IMR-90 (cell line): ENCODE data around the gene CLEC2D.

Source experiments
- BHLHE40 ChIP-seq: fragments of 150-350 bp; IDR thresholded peaks from 2 replicates; pipeline ENCODE4 v1.6.1; 2016; ENCODE audit warnings: mild to moderate bottlenecking, low read depth, low read length
- CEBPB ChIP-seq: IDR thresholded peaks from 2 replicates; pipeline ENCODE4 v1.6.1; 2012; ENCODE audit warnings: low read depth, low read length, improper control_type of control experiment
- CHD1 ChIP-seq: IDR thresholded peaks from 2 replicates; pipeline ENCODE4 v1.6.1; 2012; ENCODE audit warnings: low read depth, low read length, improper control_type of control experiment
- MAZ ChIP-seq: IDR thresholded peaks from 2 replicates; pipeline ENCODE4 v1.6.1; 2012; ENCODE audit warnings: low read depth, mild to moderate bottlenecking, low read length, improper control_type of control experiment, moderate library complexity, borderline replicate concordance
- MXI1 ChIP-seq: IDR thresholded peaks from 2 replicates; pipeline ENCODE4 v1.6.1; 2012; ENCODE audit warnings: low read depth, mild to moderate bottlenecking, low read length, moderate library complexity, borderline replicate concordance
- POLR2A ChIP-seq: IDR thresholded peaks from 2 replicates; pipeline ENCODE4 v1.6.1; 2012; ENCODE audit warnings: mild to moderate bottlenecking, low read depth, low read length
- RAD21 ChIP-seq: IDR thresholded peaks from 2 replicates; pipeline ENCODE4 v1.6.1; 2012; ENCODE audit warnings: low read length, improper control_type of control experiment
- RCOR1 ChIP-seq: IDR thresholded peaks from 2 replicates; pipeline ENCODE4 v1.6.1; 2012; ENCODE audit warnings: mild to moderate bottlenecking, low read length, improper control_type of control experiment; ENCODE audit not compliant: insufficient replicate concordance
- RFX5 ChIP-seq: IDR thresholded peaks from 2 replicates; pipeline ENCODE4 v1.8.0; 2012; ENCODE audit warnings: low read depth, mild to moderate bottlenecking, low read length, moderate library complexity
- SMC3 ChIP-seq: fragments of 150-350 bp; IDR thresholded peaks from 2 replicates; pipeline ENCODE4 v1.6.1; 2016; ENCODE audit warnings: low read depth, mild to moderate bottlenecking, antibody characterized with exemption, low read length, moderate library complexity
- TF ChIP-seq, protein P1 (sequence below): fragments of 150-350 bp; IDR thresholded peaks from 2 replicates; pipeline ENCODE4 v1.6.1; 2017; ENCODE audit warnings: mild to moderate bottlenecking, antibody characterized with exemption, low read length, low read depth
- TF ChIP-seq, protein P2 (sequence below): conservative IDR thresholded peaks from 2 replicates; pipeline ENCODE4 v1.5.1; 2012; ENCODE audit warnings: mild to moderate bottlenecking, low read depth, low read length, improper control_type of control experiment

DNA sequence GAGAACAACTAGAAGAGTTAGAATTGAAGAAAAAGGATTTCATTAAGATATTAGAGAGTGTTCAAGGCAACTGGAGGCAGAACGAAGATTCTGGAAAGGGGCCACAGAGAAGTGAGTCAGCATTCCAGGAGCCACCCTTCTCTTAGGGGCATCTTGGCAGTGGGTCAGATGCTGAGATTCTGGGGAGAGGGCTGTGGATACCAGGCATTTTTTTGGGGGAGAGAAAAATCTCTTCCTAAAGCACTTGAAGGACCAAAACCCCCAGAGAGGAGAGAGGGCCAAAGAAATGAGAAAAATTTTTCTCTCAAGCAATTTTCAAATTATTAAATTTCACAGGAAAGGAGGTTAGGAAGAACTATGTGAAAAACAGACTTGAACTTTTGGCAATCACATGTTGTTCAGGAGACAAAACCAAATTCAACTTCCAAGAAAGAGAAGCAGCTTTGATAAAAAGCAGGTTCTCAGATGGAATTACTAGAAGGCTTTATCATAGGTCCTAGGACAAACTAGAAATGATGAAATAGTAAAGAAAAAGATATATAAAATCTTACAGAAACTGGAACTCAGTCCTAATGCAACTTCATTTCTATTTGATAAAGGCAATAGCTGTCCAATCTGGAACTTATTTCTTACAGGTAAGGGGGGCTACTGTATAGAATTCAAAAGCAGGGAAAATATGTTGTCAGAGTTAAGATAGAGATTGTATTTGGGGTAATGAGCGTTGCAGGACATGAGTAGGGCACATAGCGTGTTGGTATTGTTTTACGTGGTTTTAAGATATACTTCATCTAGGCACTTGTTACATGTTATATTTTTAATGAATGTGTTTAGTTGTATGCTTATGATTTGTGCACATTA lies 1.1 kb upstream of the CLEC2D start:
- TF ChIP-seq, protein P1, sequence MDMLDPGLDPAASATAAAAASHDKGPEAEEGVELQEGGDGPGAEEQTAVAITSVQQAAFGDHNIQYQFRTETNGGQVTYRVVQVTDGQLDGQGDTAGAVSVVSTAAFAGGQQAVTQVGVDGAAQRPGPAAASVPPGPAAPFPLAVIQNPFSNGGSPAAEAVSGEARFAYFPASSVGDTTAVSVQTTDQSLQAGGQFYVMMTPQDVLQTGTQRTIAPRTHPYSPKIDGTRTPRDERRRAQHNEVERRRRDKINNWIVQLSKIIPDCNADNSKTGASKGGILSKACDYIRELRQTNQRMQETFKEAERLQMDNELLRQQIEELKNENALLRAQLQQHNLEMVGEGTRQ = no peak
- TF ChIP-seq, protein P2, sequence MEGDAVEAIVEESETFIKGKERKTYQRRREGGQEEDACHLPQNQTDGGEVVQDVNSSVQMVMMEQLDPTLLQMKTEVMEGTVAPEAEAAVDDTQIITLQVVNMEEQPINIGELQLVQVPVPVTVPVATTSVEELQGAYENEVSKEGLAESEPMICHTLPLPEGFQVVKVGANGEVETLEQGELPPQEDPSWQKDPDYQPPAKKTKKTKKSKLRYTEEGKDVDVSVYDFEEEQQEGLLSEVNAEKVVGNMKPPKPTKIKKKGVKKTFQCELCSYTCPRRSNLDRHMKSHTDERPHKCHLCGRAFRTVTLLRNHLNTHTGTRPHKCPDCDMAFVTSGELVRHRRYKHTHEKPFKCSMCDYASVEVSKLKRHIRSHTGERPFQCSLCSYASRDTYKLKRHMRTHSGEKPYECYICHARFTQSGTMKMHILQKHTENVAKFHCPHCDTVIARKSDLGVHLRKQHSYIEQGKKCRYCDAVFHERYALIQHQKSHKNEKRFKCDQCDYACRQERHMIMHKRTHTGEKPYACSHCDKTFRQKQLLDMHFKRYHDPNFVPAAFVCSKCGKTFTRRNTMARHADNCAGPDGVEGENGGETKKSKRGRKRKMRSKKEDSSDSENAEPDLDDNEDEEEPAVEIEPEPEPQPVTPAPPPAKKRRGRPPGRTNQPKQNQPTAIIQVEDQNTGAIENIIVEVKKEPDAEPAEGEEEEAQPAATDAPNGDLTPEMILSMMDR = no peak
- no peak for TF ChIP-seq POLR2A
- no peak for TF ChIP-seq CHD1
- no peak for TF ChIP-seq RAD21
- no peak for TF ChIP-seq CEBPB
- no peak for TF ChIP-seq SMC3
- TF ChIP-seq RCOR1 = no peak
- TF ChIP-seq MXI1 = no peak
- TF ChIP-seq RFX5 = no peak
- TF ChIP-seq BHLHE40 = no peak
- TF ChIP-seq MAZ = no peak
